Activated naive CD4-positive, alpha-beta T cell treated with anti-CD3 and anti-CD28 coated beads, Interleukin-2, amount 50 U/mL, for 16 hours (primary cell): ENCODE measurements around the gene MLST8.
"Not testable (repeated sequence)": the region's sequence is repeated elsewhere in the genome, so short reads cannot be mapped to it uniquely, and the experiment has no call there.

Experiments used
- DNase-seq: peaks from one replicate; pipeline ENCODE4 v3.0.0-alpha.2; 2020

MLST8 gene

DNA sequence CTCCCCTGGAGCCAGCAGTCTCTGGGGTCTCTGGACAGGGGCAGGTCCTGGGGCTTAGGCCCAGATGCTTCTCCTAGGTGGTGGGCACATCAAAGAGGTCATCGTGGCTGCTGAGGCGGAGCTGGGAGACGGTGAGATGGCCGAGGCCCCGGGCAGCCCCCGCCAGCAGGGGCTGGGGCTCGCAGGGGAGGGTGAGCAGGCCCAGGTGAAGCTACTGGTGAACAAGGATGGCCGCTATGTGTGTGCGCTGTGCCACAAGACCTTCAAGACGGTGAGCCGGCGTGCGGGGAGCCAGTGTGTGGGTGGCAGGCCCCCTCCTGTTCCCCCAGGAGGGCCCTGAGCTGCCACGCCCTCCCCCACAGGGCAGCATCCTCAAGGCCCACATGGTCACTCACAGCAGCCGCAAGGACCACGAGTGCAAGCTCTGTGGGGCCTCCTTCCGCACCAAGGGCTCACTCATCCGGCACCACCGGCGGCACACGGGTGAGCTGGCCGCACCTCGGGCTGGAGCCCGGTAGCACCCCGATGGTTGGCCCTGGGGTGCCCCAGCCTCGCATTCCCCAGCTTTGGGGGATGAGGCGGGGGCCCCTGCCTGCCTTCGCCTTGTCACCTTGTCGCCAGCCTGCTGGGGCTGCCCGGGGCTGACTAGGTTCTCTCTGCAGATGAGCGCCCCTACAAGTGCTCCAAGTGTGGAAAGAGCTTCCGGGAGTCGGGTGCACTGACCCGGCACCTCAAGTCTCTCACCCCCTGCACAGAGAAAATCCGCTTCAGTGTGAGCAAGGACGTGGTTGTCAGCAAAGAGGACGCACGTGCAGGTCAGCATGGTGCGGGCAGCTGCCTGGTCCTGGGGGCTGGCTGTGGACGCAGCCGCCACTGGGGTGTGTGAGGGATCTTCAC, 27.1 kb downstream of the MLST8 start:
- no peak for DNase-seq

DNA sequence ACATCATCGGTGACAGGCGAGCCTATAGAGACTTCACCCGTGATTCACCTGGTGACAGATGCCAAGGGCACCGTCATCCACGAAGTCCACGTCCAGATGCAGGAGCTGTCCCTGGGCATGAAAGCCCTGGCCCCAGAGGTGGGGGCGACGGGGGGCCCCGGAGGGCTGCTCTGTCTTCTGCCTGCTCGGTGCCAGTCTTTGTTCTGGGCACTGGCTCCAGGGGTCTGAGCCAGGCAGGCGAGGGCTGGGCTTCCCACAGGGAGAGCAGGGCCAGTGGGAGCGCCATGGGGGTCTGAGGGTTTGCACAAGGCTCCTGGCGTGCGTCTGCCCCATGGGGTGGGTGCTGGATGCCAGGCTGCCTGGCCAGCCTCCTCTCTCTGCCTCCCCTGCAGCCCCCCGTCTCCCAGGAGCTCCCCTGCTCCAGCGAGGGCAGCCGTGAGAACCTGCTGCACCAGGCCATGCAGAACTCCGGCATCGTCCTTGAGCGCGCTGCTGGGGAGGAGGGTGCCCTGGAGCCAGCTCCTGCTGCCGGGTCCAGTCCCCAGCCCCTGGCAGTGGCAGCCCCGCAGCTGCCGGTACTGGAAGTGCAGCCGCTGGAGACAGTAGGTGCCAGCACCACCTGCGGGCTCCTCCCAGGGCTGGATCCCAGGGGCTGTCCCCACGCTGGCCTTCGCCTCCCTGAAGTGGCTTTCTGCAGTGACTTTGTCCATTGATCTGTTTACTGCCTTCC, 28.0 kb downstream of the MLST8 start:
- DNase-seq, result no peak

DNA sequence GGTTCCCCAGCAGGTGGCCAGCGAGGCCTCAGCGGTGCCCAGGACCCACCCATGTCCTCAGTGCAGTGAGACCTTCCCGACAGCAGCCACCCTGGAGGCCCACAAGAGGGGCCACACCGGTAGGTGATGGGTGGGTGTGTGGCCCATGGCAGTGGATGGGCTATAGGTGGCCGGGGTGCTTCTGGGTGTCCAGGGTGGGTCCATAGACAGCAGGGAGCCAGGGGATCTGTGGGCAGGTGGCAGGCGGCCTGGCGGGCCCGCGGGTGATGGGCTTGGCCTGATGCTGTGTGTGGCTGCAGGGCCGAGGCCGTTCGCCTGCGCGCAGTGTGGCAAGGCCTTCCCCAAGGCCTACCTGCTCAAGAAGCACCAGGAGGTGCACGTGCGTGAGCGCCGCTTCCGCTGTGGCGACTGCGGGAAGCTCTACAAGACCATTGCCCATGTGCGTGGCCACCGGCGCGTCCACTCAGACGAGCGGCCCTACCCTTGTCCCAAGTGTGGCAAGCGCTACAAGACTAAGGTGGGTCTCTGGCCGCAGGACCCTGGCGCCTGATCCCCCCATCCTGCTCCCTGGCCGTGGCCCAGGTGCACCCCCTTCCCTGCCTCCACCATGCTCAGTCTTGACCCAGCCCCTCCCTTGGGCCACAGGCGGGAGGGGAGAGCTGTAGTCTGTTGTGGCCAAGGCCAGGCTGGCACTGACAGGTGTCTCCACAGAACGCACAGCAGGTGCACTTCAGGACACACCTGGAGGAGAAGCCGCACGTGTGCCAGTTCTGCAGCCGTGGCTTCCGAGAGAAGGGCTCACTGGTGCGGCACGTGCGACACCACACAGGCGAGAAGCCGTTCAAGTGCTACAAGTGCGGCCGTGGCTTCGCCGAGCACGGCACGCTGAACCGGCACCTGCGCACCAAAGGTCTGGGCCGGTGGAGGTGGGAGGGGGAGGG, 28.9 kb downstream of the MLST8 start:
- DNase-seq, result no peak

DNA sequence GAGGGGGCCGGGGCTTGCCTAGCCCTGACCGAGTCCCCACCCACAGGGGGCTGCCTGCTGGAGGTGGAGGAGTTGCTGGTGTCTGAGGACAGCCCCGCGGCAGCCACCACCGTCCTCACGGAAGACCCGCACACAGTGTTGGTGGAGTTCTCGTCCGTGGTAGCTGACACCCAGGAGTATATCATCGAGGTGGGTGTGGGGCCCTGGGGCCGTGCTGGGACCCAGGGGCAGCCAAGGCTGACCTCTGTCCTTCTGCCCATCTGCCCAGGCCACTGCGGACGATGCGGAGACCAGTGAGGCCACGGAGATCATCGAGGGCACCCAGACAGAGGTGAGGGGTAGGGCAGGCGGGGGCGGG, 29.5 kb downstream of the MLST8 start:
- DNase-seq, result no peak

DNA sequence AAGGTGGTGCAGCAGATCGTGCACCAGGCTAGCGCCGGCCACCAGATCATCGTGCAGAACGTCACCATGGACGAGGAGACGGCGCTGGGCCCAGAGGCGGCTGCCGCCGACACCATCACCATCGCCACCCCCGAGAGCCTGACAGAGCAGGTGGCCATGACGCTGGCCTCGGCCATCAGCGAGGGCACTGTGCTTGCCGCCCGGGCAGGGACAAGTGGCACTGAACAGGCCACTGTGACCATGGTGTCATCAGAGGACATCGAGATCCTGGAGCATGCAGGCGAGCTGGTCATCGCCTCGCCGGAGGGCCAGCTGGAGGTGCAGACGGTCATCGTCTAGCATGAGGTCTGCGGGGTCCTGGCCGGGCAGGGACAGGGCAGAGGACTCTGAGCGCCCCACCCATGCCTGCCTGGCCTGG, 30.0 kb downstream of the MLST8 start:
- no peak for DNase-seq

DNA sequence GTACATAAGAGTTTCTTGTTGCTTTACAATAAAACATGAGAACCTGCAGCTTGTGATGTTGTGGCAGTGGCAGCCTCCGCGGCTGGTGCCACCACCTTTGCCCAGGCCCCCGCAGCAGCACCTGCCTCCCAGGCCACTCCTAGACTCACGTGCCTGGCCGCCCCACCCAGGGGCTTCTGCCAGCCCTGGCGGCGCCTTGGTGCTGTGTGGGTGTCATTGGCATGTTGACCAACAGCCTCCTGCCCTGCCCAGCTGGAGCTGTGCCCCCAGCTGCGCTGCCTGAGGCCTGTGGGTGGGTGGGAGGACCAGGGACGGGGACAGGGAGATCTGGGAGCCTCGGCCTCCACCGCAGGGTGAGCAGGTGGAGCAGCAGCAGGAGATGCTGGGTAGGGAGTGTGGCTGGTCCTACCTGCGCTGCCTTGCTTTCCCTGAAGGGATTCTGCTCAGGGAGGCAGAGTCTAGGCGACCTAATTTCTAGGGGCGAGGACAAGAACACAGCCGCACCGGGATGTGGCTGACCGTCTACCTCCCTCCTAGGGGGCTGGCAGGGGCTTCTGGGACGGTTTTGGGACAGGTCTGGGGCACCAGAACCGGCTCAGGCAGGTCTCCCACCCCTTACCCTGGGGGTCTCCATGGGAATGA, 30.6 kb downstream of the MLST8 start:
- no peak for DNase-seq

- DNase-seq, result no peak
Observed at GRCh38 chr16:2236337-2237101, 31.3 kb downstream of the MLST8 start, which contains the start of gene DNASE1L2. Gene DNASE1L2 (plus strand): TSS chr16:2236444. CDS start chr16:2236817, 373 bp downstream.

GRCh38 chr16:2237102-2237482, 31.8 kb downstream of the MLST8 start:
- no peak for DNase-seq

- DNase-seq, result no peak
Observed at GRCh38 chr16:2237493-2238149, 32.4 kb downstream of the MLST8 start.

GRCh38 chr16:2238150-2238837, 33.0 kb downstream of the MLST8 start:
- no peak for DNase-seq

DNA sequence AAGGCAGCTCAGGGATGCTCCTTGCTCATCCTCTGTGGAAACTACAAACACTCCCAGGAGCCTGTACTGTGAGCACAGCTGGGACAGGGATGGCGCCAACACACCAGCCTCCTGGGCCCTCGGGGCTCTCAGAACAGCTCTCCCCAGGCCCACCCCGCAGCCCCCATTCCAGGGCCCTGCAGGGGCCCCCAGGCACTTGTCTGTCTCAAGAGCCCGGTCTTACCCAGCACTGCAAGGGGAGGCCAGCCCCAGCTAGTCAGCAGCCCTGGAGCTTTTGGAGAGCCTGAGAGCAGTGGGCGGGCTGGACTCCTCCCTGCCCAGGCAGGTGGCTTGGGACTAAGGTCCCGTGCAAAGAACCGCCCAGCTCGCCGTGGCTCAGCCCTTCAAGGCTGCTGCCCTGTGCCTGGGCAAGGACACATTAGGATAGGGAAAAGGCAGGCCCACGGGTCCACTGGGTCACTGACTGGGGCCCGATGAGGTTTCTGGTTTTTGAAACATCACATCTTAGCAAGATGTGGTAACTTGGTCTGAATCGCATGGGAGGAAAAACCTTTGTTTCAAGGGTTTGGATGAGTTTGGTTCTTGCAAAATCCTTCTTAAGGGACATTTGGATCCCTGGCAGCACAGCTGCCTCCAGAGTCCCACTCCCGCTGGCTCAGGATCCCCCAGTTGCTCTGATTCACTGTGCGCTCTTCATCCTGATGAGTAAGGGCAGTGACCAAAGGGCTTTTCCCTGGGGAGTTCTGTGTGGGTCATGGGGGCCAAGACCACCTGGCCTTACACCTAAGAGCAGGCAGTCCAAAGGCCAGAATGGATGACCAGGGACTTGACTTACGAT, 33.8 kb downstream of the MLST8 start:
- no peak for DNase-seq

- not testable (repeated sequence) for DNase-seq
Observed at GRCh38 chr16:2240331-2240730, 35.1 kb downstream of the MLST8 start.

GRCh38 chr16:2242598-2242997, 37.3 kb downstream of the MLST8 start:
- DNase-seq, result no peak

DNA sequence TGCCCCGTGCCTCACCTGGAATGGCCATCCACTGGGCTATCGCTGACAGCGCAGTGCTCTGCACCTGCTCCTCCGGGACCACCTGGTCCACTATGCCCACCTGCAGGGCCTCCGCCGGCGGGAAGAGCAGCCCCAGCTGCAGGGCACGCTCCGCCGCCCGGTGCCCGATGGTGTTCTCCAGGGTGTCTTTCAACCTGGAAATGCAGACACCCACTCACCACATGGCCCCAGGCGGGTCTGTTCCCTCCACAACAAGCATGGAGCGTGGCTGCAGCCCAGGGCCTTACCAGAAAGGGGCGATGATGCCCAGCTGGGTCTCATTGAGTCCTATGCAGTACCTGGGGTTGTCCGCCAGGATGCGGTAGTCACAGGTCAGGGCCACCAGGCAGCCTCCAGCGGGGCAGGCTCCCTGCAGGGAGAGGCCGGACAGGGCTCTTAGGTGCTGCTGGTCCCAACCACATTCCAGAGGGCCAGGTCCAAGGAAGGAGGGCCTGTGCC, 37.8 kb downstream of the MLST8 start:
- DNase-seq, result no peak

DNA sequence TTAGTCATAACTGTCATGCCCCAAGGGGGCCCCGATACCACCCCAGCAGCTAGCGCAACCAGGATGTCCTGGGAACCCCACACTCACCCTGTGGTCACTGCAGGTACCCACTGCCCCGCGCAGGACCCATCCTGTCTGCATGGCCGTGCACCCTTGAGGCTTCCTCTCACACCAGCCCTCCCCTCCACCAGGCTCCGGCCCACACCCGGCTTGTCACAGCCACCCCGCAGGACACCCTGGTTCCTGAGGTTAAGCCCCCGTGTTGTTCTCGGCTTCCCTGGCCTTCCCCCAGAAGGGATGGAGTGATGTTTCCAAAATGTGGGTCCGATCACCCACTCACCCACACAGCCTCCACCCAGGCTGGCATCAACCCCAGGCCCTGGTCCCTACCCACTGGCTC, 38.5 kb downstream of the MLST8 start:
- no peak for DNase-seq

GRCh38 chr16:2244301-2244700, 39.0 kb downstream of the MLST8 start:
- DNase-seq, result no peak

DNA sequence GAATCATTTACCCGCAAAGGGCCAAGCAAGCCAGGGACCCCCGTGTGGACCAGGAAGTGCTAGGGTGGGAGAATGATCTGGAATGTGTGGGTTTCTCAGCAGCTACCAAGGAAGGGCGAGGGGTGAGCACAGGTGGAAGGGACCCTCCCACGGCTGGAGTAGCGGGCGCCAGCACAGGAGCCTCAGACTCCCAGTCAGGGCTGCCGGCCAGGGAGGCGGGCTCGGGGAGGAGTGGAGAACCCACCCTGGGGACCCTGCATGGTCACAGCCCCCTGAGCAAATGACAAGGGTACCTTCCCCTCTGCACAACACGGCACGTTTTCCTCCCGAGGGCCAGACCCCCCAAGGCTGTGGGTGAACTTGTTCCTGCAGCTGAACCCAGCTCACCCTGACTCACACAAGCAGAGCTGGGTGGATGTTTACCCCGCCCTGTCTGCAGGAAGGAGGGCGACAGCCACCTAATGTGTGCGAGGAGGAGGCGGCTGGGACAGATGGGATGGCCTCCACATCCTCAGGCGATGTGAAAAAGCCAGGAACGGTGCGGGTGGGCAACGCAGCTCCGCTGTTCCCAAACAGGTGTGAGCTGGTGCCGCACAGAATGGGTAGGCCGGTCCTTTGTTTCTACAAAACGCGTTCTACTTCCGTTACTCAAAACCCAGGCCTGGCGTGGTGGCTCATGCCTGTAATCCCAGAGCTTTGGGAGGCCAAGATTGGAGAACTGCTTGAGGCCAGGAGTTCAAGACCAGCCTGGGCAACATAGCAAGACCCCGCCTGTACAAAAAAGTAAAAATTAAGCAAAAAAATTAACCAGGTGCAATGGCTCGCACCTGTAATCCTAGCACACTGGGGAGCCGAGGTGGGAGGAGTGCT, 39.9 kb downstream of the MLST8 start:
- no peak for DNase-seq

- DNase-seq, result no peak
Observed at GRCh38 chr16:2246301-2246885, 41.1 kb downstream of the MLST8 start.
